CD4-positive, alpha-beta memory T cell (primary cell): ENCODE results near the gene PIEZO2. TPM values are rescaled to one million over a fixed set of nuclear protein-coding genes. Genes with fewer than 3 reads are reported as not detected.

Source experiments
- CTCF ChIA-PET: fragments of 350-600 bp; sonication (Branson Sonifier 250); formaldehyde crosslinking; loops from one replicate; lab custom pipeline; 2021; ENCODE audit warnings: inconsistent platforms; ENCODE audit not compliant: partially characterized antibody; lab: Charles Lee
- POLR2A ChIA-PET: fragments of 350-600 bp; sonication (Branson Sonifier 250); formaldehyde crosslinking; loops from one replicate; lab custom pipeline; 2021; ENCODE audit not compliant: partially characterized antibody; lab: Charles Lee
- DNase-seq, 5 donors: peaks; one replicate each; pipeline versions ENCODE4 v3.0.0 to v3.0.0-alpha.2; 2020 to 2022; ENCODE audit warnings: mixed read lengths in 1 of 5
- H3K27ac ChIP-seq: one replicate; pipeline ENCODE4 v1.7.0; 2013; ENCODE audit warnings: low read depth, low read length
- H3K27me3 ChIP-seq: 2 replicates; pipeline ENCODE4 v1.7.0; 2013; ENCODE audit warnings: mild to moderate bottlenecking, low read length, moderate library complexity; ENCODE audit not compliant: insufficient read depth
- H3K36me3 ChIP-seq: 2 replicates; pipeline ENCODE4 v1.7.0; 2013; ENCODE audit warnings: mild to moderate bottlenecking, low read length, moderate library complexity; ENCODE audit not compliant: insufficient read depth
- H3K4me1 ChIP-seq: 2 replicates; pipeline ENCODE4 v1.7.0; 2013; ENCODE audit warnings: mild to moderate bottlenecking, low read length, moderate library complexity; ENCODE audit not compliant: insufficient read depth
- H3K4me3 ChIP-seq, 2 donors: one replicate each; pipeline ENCODE4 v1.7.0; 2013; ENCODE audit warnings: low read length in 2 of 2, mild to moderate bottlenecking in 1 of 2
- H3K9me3 ChIP-seq, 2 donors: one replicate each; pipeline ENCODE4 v1.7.0; 2013; ENCODE audit warnings: low read length in 2 of 2, control low read depth in 1 of 2; ENCODE audit not compliant: control insufficient read depth in 1 of 2
- H3K27ac Mint-ChIP-seq, 7 donors: one replicate each; pipeline ENCODE4 v1.8.0; 2020 to 2021; ENCODE audit warnings: mixed read lengths in 7 of 7, mild to moderate bottlenecking in 6 of 7, inconsistent platforms in 3 of 7, moderate library complexity in 3 of 7
- H3K27me3 Mint-ChIP-seq, 2 donors: one replicate each; pipeline ENCODE4 v1.8.0; 2020 to 2021; ENCODE audit warnings: mixed read lengths in 2 of 2
- H3K36me3 Mint-ChIP-seq, 2 donors: one replicate each; pipeline ENCODE4 v1.8.0; 2020 to 2021; ENCODE audit warnings: mixed read lengths in 2 of 2, inconsistent platforms in 1 of 2, mild to moderate bottlenecking in 1 of 2
- H3K4me1 Mint-ChIP-seq, 4 donors: one replicate each; pipeline ENCODE4 v1.8.0; 2020 to 2021; ENCODE audit warnings: mixed read lengths in 4 of 4, mild to moderate bottlenecking in 1 of 4
- H3K4me3 Mint-ChIP-seq, 8 donors: one replicate each; pipeline ENCODE4 v1.8.0; 2020 to 2021; ENCODE audit warnings: mixed read lengths in 8 of 8, mild to moderate bottlenecking in 7 of 8, moderate library complexity in 6 of 8, inconsistent platforms in 3 of 8
- H3K9me3 Mint-ChIP-seq, 8 donors: one replicate each; pipeline ENCODE4 v1.8.0; 2020 to 2021; ENCODE audit warnings: mixed read lengths in 8 of 8, mild to moderate bottlenecking in 5 of 8, inconsistent platforms in 3 of 8, moderate library complexity in 1 of 8
- intact Hi-C: fragments of 100-400 bp; cut with micrococcal nuclease; formaldehyde crosslinking; loops from one replicate; pipeline ENCODE4 v1.15.1; 2023
- polyA plus RNA-seq, 2 donors: library from polyadenylated mRNA; unstranded; fragments of 300-500 nt; fragmentation: Illumina TruSeq; gene quantifications; one replicate each; pipeline ENCODE4 v1.2.3, GENCODE V29; 2021
- total RNA-seq, 2 experiments: library from RNA; stranded (reverse); gene quantifications; one replicate each; pipeline ENCODE4 v1.2.3, GENCODE V29; 2021

The PIEZO2 gene
- total and polyA plus RNA-seq, 4 experiments from 2014 or later = not detected

- no peaks in the 10 kb centered on the region for H3K36me3 ChIP-seq
- H3K4me3 ChIP-seq = no peak overlapping the region
- no peaks in the 10 kb centered on the region for H3K4me1 Mint-ChIP-seq
- no peak overlapping the region for H3K27ac Mint-ChIP-seq
- H3K27me3 Mint-ChIP-seq = peaks cover 0 to 14% of the 10 kb centered on the region in 2 donors
- no peaks in the 10 kb centered on the region for H3K4me1 ChIP-seq
- no peak overlapping the region for H3K27ac ChIP-seq
- peaks cover 0 to 9% (median 0%) of the 10 kb centered on the region in 8 donors for H3K9me3 Mint-ChIP-seq
- no peaks in the 10 kb centered on the region for H3K36me3 Mint-ChIP-seq
- H3K4me3 Mint-ChIP-seq = no peak overlapping the region
- no peaks in the 10 kb centered on the region for H3K27me3 ChIP-seq
- H3K9me3 ChIP-seq = no peaks in the 10 kb centered on the region
- intact Hi-C loops = no loop called here
- ChIA-PET CTCF (interaction anchor here (1.9 kb wide), 1 partner anchor 19 kb away, joined by 5 read pairs; no protein-coding TSS in a partner anchor), POLR2A (no interaction called here)
- DNase-seq = no peak
These were observed 381.7 kb downstream of the PIEZO2 start for GRCh38 chr18:10767658-10768057.

DNA sequence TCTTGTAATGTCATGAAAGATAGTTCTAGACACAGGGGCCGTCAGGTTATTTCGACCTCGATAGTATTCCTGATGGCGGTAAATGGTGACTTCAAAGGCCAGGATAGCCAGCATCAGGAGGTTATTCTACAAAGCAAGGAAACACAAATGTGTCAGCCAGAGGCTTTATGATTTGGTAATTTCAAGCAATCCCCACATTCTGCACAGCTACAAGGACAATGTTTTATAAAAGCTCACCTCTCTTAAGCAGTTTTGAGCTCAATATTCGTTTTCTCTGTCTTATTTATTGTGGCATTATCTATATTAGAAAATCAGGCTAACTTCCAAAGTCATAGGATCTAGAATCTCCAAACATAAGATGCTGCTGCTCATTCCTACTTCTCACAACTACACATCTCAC, 388.4 kb downstream of the PIEZO2 start:
- H3K9me3 Mint-ChIP-seq = peaks cover 0 to 2% (median 0%) of the 10 kb centered on the region in 8 donors
- no peaks in the 10 kb centered on the region for H3K4me1 Mint-ChIP-seq
- ChIA-PET CTCF (no interaction called here), POLR2A (no interaction called here)
- no peak for DNase-seq
- Histone ChIP-seq H3K36me3 (no peaks in the 10 kb centered on the region), H3K27me3 (no peaks in the 10 kb centered on the region), H3K4me3 (no peak overlapping the region), H3K9me3 (no peaks in the 10 kb centered on the region), H3K4me1 (no peaks in the 10 kb centered on the region), H3K27ac (no peak overlapping the region)
- H3K27ac Mint-ChIP-seq = no peak overlapping the region
- intact Hi-C loops = no loop called here
- no peak overlapping the region for H3K4me3 Mint-ChIP-seq
- H3K27me3 Mint-ChIP-seq = peaks cover 2 to 5% of the 10 kb centered on the region in 2 donors
- H3K36me3 Mint-ChIP-seq = no peaks in the 10 kb centered on the region

GRCh38 chr18:10759241-10759640, 390.1 kb downstream of the PIEZO2 start:
- H3K36me3 Mint-ChIP-seq = no peaks in the 10 kb centered on the region
- H3K4me1 Mint-ChIP-seq = no peaks in the 10 kb centered on the region
- POLR2A ChIA-PET = no interaction called here
- no peak for DNase-seq
- Histone ChIP-seq H3K4me1 (no peaks in the 10 kb centered on the region), H3K27me3 (no peaks in the 10 kb centered on the region), H3K9me3 (no peaks in the 10 kb centered on the region), H3K4me3 (no peak overlapping the region), H3K36me3 (no peaks in the 10 kb centered on the region), H3K27ac (no peak overlapping the region)
- intact Hi-C loops = no loop called here
- peaks cover 0 to 2% of the 10 kb centered on the region in 2 donors for H3K27me3 Mint-ChIP-seq
- H3K4me3 Mint-ChIP-seq = no peak overlapping the region
- CTCF ChIA-PET = no interaction called here
- no peaks in the 10 kb centered on the region for H3K9me3 Mint-ChIP-seq
- no peak overlapping the region for H3K27ac Mint-ChIP-seq

DNA sequence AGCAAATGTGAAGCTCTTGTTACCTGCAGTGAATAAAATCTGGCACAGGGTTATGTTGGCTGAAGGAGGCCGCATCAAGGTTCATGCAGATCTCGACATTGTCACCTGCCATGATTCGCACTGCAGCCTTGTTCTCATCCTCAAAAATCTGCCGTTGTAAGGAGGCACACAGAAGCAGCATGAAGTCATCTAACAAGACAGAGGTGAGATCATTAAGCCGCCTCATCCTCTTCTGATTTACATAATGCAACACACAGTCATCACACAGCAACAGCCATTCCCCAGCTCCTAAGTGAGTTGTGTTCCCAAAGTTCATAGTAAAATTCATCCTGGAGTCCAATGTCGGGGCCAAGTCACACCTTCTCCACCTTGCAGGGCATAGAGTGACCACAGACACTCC, 391.4 kb downstream of the PIEZO2 start:
- POLR2A ChIA-PET = no interaction called here
- H3K36me3 ChIP-seq = no peaks in the 10 kb centered on the region
- H3K27me3 ChIP-seq = no peaks in the 10 kb centered on the region
- Mint-ChIP-seq H3K4me3 (no peak overlapping the region), H3K27ac (no peak overlapping the region), H3K4me1 (no peaks in the 10 kb centered on the region), H3K9me3 (no peaks in the 10 kb centered on the region), H3K27me3 (peaks cover 0 to 2% of the 10 kb centered on the region in 2 donors), H3K36me3 (no peaks in the 10 kb centered on the region)
- CTCF ChIA-PET = no interaction called here
- H3K27ac ChIP-seq = no peak overlapping the region
- intact Hi-C loops = no loop called here
- no peaks in the 10 kb centered on the region for H3K9me3 ChIP-seq
- H3K4me1 ChIP-seq = no peaks in the 10 kb centered on the region
- H3K4me3 ChIP-seq = no peak overlapping the region
- no peak for DNase-seq

- Mint-ChIP-seq H3K9me3 (no peaks in the 10 kb centered on the region), H3K36me3 (no peaks in the 10 kb centered on the region), H3K27ac (no peak overlapping the region), H3K4me3 (no peak overlapping the region), H3K27me3 (peaks cover 0 to 2% of the 10 kb centered on the region in 2 donors), H3K4me1 (no peaks in the 10 kb centered on the region)
- POLR2A ChIA-PET = no interaction called here
- H3K36me3 ChIP-seq = no peaks in the 10 kb centered on the region
- no peaks in the 10 kb centered on the region for H3K4me1 ChIP-seq
- CTCF ChIA-PET = no interaction called here
- no peaks in the 10 kb centered on the region for H3K9me3 ChIP-seq
- H3K27ac ChIP-seq = no peak overlapping the region
- no peak overlapping the region for H3K4me3 ChIP-seq
- intact Hi-C loops = no loop called here
- no peak for DNase-seq
- no peaks in the 10 kb centered on the region for H3K27me3 ChIP-seq
These were observed 392.0 kb downstream of the PIEZO2 start for GRCh38 chr18:10757349-10757748.

DNA sequence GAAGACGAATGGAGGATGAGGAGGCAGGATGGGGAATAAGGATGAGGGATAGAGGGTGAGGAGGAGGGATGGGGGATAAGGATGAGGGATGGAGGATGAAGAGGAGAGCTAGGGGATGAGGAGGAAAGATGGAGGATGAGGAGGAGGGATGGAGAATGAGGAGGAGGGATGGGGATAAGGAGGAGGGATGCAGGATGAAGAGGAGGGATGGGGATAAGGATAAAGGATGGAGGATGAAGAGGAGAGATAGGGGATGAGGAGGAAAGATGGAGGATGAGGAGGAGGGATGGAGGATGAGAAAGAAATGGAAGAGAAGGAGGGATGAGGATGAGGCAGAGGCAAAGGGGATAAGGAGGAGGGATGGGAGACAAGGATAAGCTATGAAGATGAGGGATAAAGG, 393.5 kb downstream of the PIEZO2 start:
- Mint-ChIP-seq H3K27me3 (peaks cover 0 to 3% of the 10 kb centered on the region in 2 donors), H3K9me3 (no peaks in the 10 kb centered on the region), H3K36me3 (no peaks in the 10 kb centered on the region), H3K4me3 (no peak overlapping the region), H3K27ac (no peak overlapping the region), H3K4me1 (no peaks in the 10 kb centered on the region)
- no peaks in the 10 kb centered on the region for H3K9me3 ChIP-seq
- H3K36me3 ChIP-seq = no peaks in the 10 kb centered on the region
- no peaks in the 10 kb centered on the region for H3K27me3 ChIP-seq
- ChIA-PET POLR2A (no interaction called here), CTCF (interaction anchor here (0.8 kb wide), 2 partner anchors 29 to 195 kb away, joined by 3 to 4 read pairs; no protein-coding TSS in a partner anchor)
- no peaks in the 10 kb centered on the region for H3K4me1 ChIP-seq
- intact Hi-C loops = no loop called here
- H3K4me3 ChIP-seq = no peak overlapping the region
- no peak overlapping the region for H3K27ac ChIP-seq
- DNase-seq = no peak

DNA sequence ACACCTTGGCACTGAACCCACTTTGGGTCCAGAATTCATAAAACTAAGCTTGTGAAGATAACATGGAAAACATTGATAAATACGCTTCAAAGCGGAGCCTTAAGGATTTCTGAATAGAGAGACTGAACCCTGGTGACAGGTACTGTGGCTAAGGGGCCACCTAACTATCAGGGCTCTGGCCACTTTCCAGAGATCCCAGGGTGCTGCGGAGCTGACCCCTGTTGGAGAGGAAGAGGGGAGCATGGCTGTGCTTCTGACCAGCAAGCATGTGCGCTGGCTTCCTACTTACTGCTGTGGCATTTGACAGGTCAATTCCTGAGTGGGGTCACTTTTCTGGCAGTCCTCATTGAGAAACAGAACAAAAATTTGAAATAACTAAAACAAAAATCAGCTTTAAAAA, 395.2 kb downstream of the PIEZO2 start:
- no peaks in the 10 kb centered on the region for H3K9me3 Mint-ChIP-seq
- Histone ChIP-seq H3K9me3 (no peaks in the 10 kb centered on the region), H3K27me3 (no peaks in the 10 kb centered on the region), H3K4me3 (no peak overlapping the region), H3K27ac (no peak overlapping the region), H3K4me1 (no peaks in the 10 kb centered on the region), H3K36me3 (no peaks in the 10 kb centered on the region)
- CTCF ChIA-PET = no interaction called here
- H3K27me3 Mint-ChIP-seq = peaks cover 0 to 1% of the 10 kb centered on the region in 2 donors
- no peak overlapping the region for H3K27ac Mint-ChIP-seq
- POLR2A ChIA-PET = no interaction called here
- intact Hi-C loops = no loop called here
- no peak overlapping the region for H3K4me3 Mint-ChIP-seq
- no peaks in the 10 kb centered on the region for H3K36me3 Mint-ChIP-seq
- no peaks in the 10 kb centered on the region for H3K4me1 Mint-ChIP-seq
- DNase-seq = no peak

- H3K27me3 Mint-ChIP-seq = peaks cover 0 to 1% of the 10 kb centered on the region in 2 donors
- H3K36me3 Mint-ChIP-seq = no peaks in the 10 kb centered on the region
- ChIA-PET CTCF (no interaction called here), POLR2A (no interaction called here)
- intact Hi-C loops = no loop called here
- Histone ChIP-seq H3K9me3 (no peaks in the 10 kb centered on the region), H3K36me3 (no peaks in the 10 kb centered on the region), H3K27ac (no peak overlapping the region), H3K4me3 (no peak overlapping the region), H3K4me1 (no peaks in the 10 kb centered on the region), H3K27me3 (no peaks in the 10 kb centered on the region)
- no peaks in the 10 kb centered on the region for H3K9me3 Mint-ChIP-seq
- no peak overlapping the region for H3K27ac Mint-ChIP-seq
- DNase-seq = no peak
- H3K4me1 Mint-ChIP-seq = no peaks in the 10 kb centered on the region
- no peak overlapping the region for H3K4me3 Mint-ChIP-seq
These were observed 397.0 kb downstream of the PIEZO2 start for GRCh38 chr18:10752382-10752781.
